Smooth muscle cell (in vitro differentiated cells): ENCODE data around the gene THAP11. TPM values are rescaled to one million over a fixed set of nuclear protein-coding genes. Genes with fewer than 3 reads are reported as not detected.

Source experiments
- DNase-seq: peaks from one replicate; lab custom pipeline; 2025; ENCODE audit not compliant: unreplicated experiment; lab: John Stamatoyannopoulos, UW
- H2AFZ ChIP-seq: fragments of 200-600 bp; sonication (generic); 2 replicates; pipeline ENCODE4 v1.6.0; 2016; ENCODE audit warnings: antibody characterized with exemption, low read depth, mild to moderate bottlenecking
- H3F3A ChIP-seq: fragments of 200-600 bp; sonication (generic); 2 replicates; pipeline ENCODE4 v1.6.0; 2017; ENCODE audit warnings: antibody characterized with exemption, low read depth
- H3K27ac ChIP-seq: fragments of 200-600 bp; sonication (generic); 2 replicates; pipeline ENCODE4 v1.5.1; 2016; ENCODE audit warnings: low read depth, mild to moderate bottlenecking
- H3K27me3 ChIP-seq: fragments of 200-600 bp; sonication (generic); 2 replicates; pipeline ENCODE4 v1.6.1; 2016; ENCODE audit warnings: low read depth, mild to moderate bottlenecking
- H3K36me3 ChIP-seq: fragments of 200-600 bp; sonication (generic); 2 replicates; pipeline ENCODE4 v1.5.1; 2016; ENCODE audit warnings: low read depth
- H3K4me1 ChIP-seq: fragments of 200-600 bp; sonication (generic); 2 replicates; pipeline ENCODE4 v1.5.1; 2016; ENCODE audit warnings: low read depth
- H3K4me2 ChIP-seq: fragments of 200-600 bp; sonication (generic); 2 replicates; pipeline ENCODE4 v1.6.0; 2016; ENCODE audit warnings: mild to moderate bottlenecking
- H3K4me3 ChIP-seq: fragments of 200-600 bp; sonication (generic); 2 replicates; pipeline ENCODE4 v1.5.1; 2016; ENCODE audit warnings: mild to moderate bottlenecking
- H3K79me2 ChIP-seq: fragments of 200-600 bp; sonication (generic); 2 replicates; pipeline ENCODE4 v1.6.0; 2016; ENCODE audit warnings: low read depth, mild to moderate bottlenecking
- H3K9ac ChIP-seq: fragments of 200-600 bp; sonication (generic); 2 replicates; pipeline ENCODE4 v1.6.0; 2016; ENCODE audit warnings: low read depth
- H3K9me3 ChIP-seq: fragments of 200-600 bp; sonication (generic); replicated peaks from 2 replicates; pipeline ENCODE4 v1.5.1; 2016; ENCODE audit warnings: low read depth
- H4K20me1 ChIP-seq: fragments of 200-600 bp; sonication (generic); 2 replicates; pipeline ENCODE4 v1.6.0; 2016; ENCODE audit warnings: low read depth
- WGBS: methylation state at CpG from one replicate; pipeline ENCODE4 v1.1.7; 2016; ENCODE audit warnings: low lambda C conversion rate; 5-methylcytosine and 5-hydroxymethylcytosine counted together
- polyA plus RNA-seq: library from polyadenylated mRNA; unstranded; fragments of >200 nt; fragmentation: Nextera tagmentation; extraction: Ambion mirVana; gene quantifications from 2 replicates; pipeline ENCODE4 v1.2.1, GENCODE V29; 2016
- total RNA-seq: library from RNA; depleted of rRNA; stranded (reverse); fragments of >200 nt; gene quantifications from 2 replicates; pipeline ENCODE4 v1.2.3, GENCODE V29; 2014
- TF ChIP-seq, protein P1 (sequence below): fragments of 200-600 bp; sonication (generic); IDR thresholded peaks from 2 replicates; pipeline ENCODE4 v1.5.1; 2017; ENCODE audit warnings: borderline replicate concordance, mild to moderate bottlenecking, antibody characterized with exemption; ENCODE audit not compliant: insufficient read depth, poor library complexity, severe bottlenecking

THAP11 gene
- total and polyA plus RNA-seq, 2 experiments from 2014 or later, result 23.0 to 38.3 TPM

DNA sequence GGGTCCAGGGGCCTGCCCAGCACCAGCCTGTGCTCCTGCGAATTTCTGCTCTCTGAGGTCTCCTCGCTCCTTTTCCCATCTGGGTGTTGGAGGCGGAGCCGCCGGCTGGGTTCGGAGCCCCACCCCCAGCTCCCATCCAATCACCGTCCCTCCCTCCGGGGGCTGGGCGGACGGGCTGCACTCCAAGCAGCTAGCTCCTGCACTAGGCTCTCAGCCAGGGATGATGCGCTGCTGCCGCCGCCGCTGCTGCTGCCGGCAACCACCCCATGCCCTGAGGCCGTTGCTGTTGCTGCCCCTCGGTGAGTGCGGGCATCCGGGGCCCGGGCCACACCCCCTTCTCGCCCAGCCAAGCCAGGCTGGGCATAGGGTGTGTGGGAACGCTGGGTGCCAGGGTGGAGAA lies 42.6 kb downstream of the THAP11 start, which contains the start of gene NRN1L:
Gene NRN1L (plus strand): TSS at position 202 of the 400 bp plus-strand sequence. CDS start 19 bp downstream, at position 221.
- Histone ChIP-seq H4K20me1 (peaks cover 16% of the 10 kb centered on the region), H3K9ac (no peak within 1 kb of the TSS), H3F3A (no peaks in the 10 kb centered on the region), H3K36me3 (no peaks in the 10 kb centered on the region), H3K9me3 (no peaks in the 10 kb centered on the region), H2AFZ (no peak within 1 kb of the TSS), H3K4me2 (no peak within 1 kb of the TSS), H3K4me1 (peaks cover 5% of the 10 kb centered on the region), H3K27ac (no peak within 1 kb of the TSS), H3K27me3 (no peaks in the 10 kb centered on the region), H3K4me3 (no peak within 1 kb of the TSS), H3K79me2 (no peaks in the 10 kb centered on the region)
- 30% methylated on average over 21 of the region's 22 CpGs for WGBS
- TF ChIP-seq, protein P1, sequence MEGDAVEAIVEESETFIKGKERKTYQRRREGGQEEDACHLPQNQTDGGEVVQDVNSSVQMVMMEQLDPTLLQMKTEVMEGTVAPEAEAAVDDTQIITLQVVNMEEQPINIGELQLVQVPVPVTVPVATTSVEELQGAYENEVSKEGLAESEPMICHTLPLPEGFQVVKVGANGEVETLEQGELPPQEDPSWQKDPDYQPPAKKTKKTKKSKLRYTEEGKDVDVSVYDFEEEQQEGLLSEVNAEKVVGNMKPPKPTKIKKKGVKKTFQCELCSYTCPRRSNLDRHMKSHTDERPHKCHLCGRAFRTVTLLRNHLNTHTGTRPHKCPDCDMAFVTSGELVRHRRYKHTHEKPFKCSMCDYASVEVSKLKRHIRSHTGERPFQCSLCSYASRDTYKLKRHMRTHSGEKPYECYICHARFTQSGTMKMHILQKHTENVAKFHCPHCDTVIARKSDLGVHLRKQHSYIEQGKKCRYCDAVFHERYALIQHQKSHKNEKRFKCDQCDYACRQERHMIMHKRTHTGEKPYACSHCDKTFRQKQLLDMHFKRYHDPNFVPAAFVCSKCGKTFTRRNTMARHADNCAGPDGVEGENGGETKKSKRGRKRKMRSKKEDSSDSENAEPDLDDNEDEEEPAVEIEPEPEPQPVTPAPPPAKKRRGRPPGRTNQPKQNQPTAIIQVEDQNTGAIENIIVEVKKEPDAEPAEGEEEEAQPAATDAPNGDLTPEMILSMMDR, result no peak
- peak; percentile 43 for DNase-seq

DNA sequence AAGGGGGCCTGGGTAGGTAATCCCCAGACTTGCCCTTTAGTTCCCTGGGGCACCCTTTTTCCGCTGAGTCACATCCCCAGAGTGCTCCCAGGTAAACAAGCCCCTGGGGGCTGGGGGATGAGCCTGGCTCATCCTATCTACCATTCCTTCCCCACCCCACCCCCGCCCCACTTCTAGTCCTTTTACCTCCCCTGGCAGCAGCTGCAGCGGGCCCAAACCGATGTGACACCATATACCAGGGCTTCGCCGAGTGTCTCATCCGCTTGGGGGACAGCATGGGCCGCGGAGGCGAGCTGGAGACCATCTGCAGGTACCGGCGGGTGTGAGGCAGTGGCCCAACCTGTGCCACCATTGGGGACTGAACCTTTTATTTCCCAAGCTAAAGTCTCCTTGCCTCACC lies 43.4 kb downstream of the THAP11 start:
- no peaks in the 10 kb centered on the region for H3K36me3 ChIP-seq
- H2AFZ ChIP-seq, result no peak overlapping the region
- H3K4me1 ChIP-seq, result peaks cover 5% of the 10 kb centered on the region
- H4K20me1 ChIP-seq, result peaks cover 16% of the 10 kb centered on the region
- no peak overlapping the region for H3K27ac ChIP-seq
- no peak overlapping the region for H3K4me3 ChIP-seq
- H3K27me3 ChIP-seq, result no peaks in the 10 kb centered on the region
- H3K79me2 ChIP-seq, result no peaks in the 10 kb centered on the region
- no peak for DNase-seq
- WGBS, result 95% methylated on average over 12 of the region's 12 CpGs
- H3K4me2 ChIP-seq, result no peak overlapping the region
- TF ChIP-seq, protein P1, result no peak
- H3K9ac ChIP-seq, result no peak overlapping the region
- no peaks in the 10 kb centered on the region for H3F3A ChIP-seq
- no peaks in the 10 kb centered on the region for H3K9me3 ChIP-seq

DNA sequence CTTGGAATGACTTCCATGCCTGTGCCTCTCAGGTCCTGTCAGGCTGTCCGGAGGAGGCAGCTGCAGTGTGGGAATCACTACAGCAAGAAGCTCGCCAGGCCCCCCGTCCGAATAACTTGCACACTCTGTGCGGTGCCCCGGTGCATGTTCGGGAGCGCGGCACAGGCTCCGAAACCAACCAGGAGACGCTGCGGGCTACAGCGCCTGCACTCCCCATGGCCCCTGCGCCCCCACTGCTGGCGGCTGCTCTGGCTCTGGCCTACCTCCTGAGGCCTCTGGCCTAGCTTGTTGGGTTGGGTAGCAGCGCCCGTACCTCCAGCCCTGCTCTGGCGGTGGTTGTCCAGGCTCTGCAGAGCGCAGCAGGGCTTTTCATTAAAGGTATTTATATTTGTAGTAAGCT lies 43.9 kb downstream of the THAP11 start:
- Histone ChIP-seq H3K4me3 (no peak overlapping the region), H3K27me3 (no peaks in the 10 kb centered on the region), H3K36me3 (no peaks in the 10 kb centered on the region), H3K9ac (no peak overlapping the region), H3K9me3 (no peaks in the 10 kb centered on the region), H3K27ac (no peak overlapping the region), H4K20me1 (peaks cover 16% of the 10 kb centered on the region), H3K79me2 (no peaks in the 10 kb centered on the region), H3K4me1 (peaks cover 5% of the 10 kb centered on the region), H3F3A (no peaks in the 10 kb centered on the region), H2AFZ (no peak overlapping the region), H3K4me2 (no peak overlapping the region)
- WGBS, result 97% methylated on average over 19 of the region's 19 CpGs
- TF ChIP-seq, protein P1, result no peak
- no peak for DNase-seq

DNA sequence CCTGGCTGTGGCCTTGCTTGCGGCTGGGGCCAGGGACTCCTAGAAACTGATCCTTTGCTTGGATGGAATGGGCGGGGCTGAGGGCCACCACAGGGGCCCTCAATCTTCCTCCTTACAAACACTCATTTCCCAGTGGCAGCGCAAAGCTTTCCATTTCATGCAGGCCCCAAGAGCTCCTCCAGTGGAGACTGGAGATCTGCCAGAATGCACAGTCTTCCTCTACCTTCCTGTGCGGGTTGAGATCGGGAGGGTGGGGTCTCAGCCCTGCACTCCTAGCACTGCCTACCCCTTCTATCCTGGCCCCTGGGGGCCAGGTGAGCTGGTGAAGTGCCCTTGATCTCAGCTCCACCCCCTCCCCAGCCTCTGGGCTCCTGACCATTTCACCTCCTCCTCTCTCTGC lies 44.3 kb downstream of the THAP11 start:
- no peak overlapping the region for H3K4me2 ChIP-seq
- H3K4me3 ChIP-seq, result no peak overlapping the region
- no peak for DNase-seq
- no peak overlapping the region for H3K27ac ChIP-seq
- TF ChIP-seq, protein P1, result no peak
- H3K4me1 ChIP-seq, result peaks cover 5% of the 10 kb centered on the region
- H3F3A ChIP-seq, result no peaks in the 10 kb centered on the region
- no peaks in the 10 kb centered on the region for H3K36me3 ChIP-seq
- H4K20me1 ChIP-seq, result peaks cover 16% of the 10 kb centered on the region
- H3K9ac ChIP-seq, result no peak overlapping the region
- H2AFZ ChIP-seq, result no peak overlapping the region
- WGBS, result 90% methylated on average over 5 of the region's 5 CpGs
- no peaks in the 10 kb centered on the region for H3K9me3 ChIP-seq
- no peaks in the 10 kb centered on the region for H3K79me2 ChIP-seq
- no peaks in the 10 kb centered on the region for H3K27me3 ChIP-seq
